ENCODE measurements around the gene CPNE4.

Gene CPNE4

GRCh38 chr3:131755380-131755779 is 279.4 kb downstream of the CPNE4 start:
- Mint-ChIP-seq H3K27ac (no peak overlapping the region), H3K27me3 (ENCODE audit: low read depth, poor library complexity) (no peaks in the 10 kb centered on the region), H3K4me1 (no peaks in the 10 kb centered on the region), H3K36me3 (ENCODE audit: low read depth) (no peaks in the 10 kb centered on the region), H3K9me3 (peaks cover 8% of the 10 kb centered on the region), H3K4me3 (no peak overlapping the region)
- no peak for DNase-seq
- no peak for TF ChIP-seq CTCF (IDR thresholded peaks at IDR 0.05)

- no peaks in the 10 kb centered on the region for H3K4me1 Mint-ChIP-seq
- TF ChIP-seq CTCF (IDR thresholded peaks at IDR 0.05), result no peak
- no peaks in the 10 kb centered on the region for H3K9me3 Mint-ChIP-seq
- no peaks in the 10 kb centered on the region for H3K27me3 Mint-ChIP-seq (ENCODE audit: low read depth, poor library complexity)
- H3K4me3 Mint-ChIP-seq, result no peak overlapping the region
- DNase-seq, result no peak
- no peak overlapping the region for H3K27ac Mint-ChIP-seq
- no peaks in the 10 kb centered on the region for H3K36me3 Mint-ChIP-seq (ENCODE audit: low read depth)
Observed at GRCh38 chr3:131750256-131750655, 284.6 kb downstream of the CPNE4 start.

- no peak overlapping the region for H3K4me3 Mint-ChIP-seq
- no peak for DNase-seq
- no peak overlapping the region for H3K27ac Mint-ChIP-seq
- no peaks in the 10 kb centered on the region for H3K9me3 Mint-ChIP-seq
- no peaks in the 10 kb centered on the region for H3K4me1 Mint-ChIP-seq
- TF ChIP-seq CTCF (IDR thresholded peaks at IDR 0.05), result no peak
- no peaks in the 10 kb centered on the region for H3K36me3 Mint-ChIP-seq (ENCODE audit: low read depth)
- H3K27me3 Mint-ChIP-seq (ENCODE audit: low read depth, poor library complexity), result no peaks in the 10 kb centered on the region
Observed at GRCh38 chr3:131749826-131750225, 285.0 kb downstream of the CPNE4 start.

- H3K36me3 Mint-ChIP-seq (ENCODE audit: low read depth), result no peaks in the 10 kb centered on the region
- no peak for TF ChIP-seq CTCF (IDR thresholded peaks at IDR 0.05)
- DNase-seq, result no peak
- no peaks in the 10 kb centered on the region for H3K9me3 Mint-ChIP-seq
- no peak overlapping the region for H3K4me3 Mint-ChIP-seq
- no peaks in the 10 kb centered on the region for H3K27me3 Mint-ChIP-seq (ENCODE audit: low read depth, poor library complexity)
- H3K27ac Mint-ChIP-seq, result no peak overlapping the region
- H3K4me1 Mint-ChIP-seq, result no peaks in the 10 kb centered on the region
Observed at GRCh38 chr3:131747466-131747865, 287.3 kb downstream of the CPNE4 start.

GRCh38 chr3:131744765-131745164 is 290.0 kb downstream of the CPNE4 start:
- Mint-ChIP-seq H3K27me3 (ENCODE audit: low read depth, poor library complexity) (no peaks in the 10 kb centered on the region), H3K4me1 (no peaks in the 10 kb centered on the region)

More at GRCh38 chr3:131744765-131745164, 290.0 kb downstream of the CPNE4 start:
- no peak for TF ChIP-seq CTCF (IDR thresholded peaks at IDR 0.05)
- H3K27ac Mint-ChIP-seq, result no peak overlapping the region
- H3K4me3 Mint-ChIP-seq, result no peak overlapping the region
- no peaks in the 10 kb centered on the region for H3K36me3 Mint-ChIP-seq (ENCODE audit: low read depth)
- no peak for DNase-seq
- H3K9me3 Mint-ChIP-seq, result no peaks in the 10 kb centered on the region
